NCI-H226 (cell line): ENCODE results near the gene DUOX1.

Experiments
- DNase-seq: peaks from one replicate; pipeline ENCODE4 v3.0.0-alpha.2; 2015

The DUOX1 gene

GRCh38 chr15:45106002-45106790 is 23.6 kb upstream of the DUOX1 start:
- no peak for DNase-seq

DNA sequence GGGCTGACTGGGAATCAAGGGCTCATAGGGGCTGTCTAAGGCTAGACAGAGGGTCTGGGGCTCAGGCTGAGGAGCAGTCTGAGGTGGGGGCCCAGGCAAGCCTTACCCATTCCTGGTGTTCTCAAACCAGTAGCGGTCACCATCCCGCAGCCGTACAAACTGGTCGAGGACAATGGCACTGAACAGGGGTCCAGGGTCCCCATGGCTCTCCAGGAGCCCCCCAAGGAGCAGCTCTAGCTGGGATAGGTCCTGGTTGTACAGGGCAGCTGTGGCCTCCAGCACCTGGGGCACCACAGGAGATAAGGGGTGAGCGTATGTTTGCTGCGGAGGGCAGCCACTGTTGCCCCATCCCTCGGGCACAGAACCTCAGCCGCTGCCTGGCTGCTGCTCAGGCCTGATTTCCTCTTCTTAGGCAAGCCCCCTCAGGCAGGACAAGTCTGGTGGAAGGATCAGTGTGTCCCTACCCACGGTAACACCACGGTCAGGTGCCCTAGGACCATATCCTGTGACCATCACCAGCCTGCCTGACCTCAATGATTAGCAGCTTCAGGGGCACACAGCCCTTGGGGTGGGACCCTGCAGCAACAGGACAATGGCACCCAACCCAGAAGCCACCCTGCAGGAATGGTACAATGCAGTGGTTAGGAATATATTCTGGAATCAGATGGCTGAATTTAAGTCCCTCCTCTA is 21.7 kb upstream of the DUOX1 start:
- DNase-seq, result no peak

GRCh38 chr15:45110256-45110820 is 19.5 kb upstream of the DUOX1 start:
- no peak for DNase-seq

- no peak for DNase-seq
Observed at GRCh38 chr15:45111390-45112142, 18.2 kb upstream of the DUOX1 start.

GRCh38 chr15:45112143-45112590 is 17.6 kb upstream of the DUOX1 start:
- no peak for DNase-seq

GRCh38 chr15:45112591-45113379 is 17.0 kb upstream of the DUOX1 start:
- no peak for DNase-seq

DNA sequence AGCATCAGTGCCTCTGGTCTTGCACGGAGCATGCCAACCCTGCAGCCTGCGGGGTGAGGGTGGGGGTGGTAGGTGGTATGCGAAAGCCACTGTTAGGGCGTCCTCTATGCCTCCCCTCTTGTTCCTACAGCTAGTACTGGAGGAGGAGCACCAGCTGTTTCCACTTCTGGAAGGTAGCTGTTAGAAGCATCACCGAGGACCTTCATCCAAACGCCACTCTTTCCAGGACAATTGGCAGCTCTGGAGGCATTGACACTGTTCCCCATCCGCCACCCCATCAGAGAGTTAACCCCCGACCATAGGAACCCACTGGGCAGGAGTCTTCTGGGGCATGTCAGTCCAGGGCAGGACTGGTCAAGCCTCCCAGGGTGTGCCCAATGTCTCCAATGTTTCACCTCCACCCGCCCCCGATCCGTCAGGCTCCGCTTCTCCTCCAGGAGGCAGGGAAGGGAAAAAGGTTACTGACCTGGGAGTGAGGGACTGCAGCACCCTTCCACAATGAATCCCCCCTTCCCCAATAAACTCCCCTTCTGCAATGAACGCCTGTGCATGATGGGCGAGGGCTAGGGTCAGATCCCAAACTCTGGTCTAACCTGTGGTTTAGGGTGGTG is 16.3 kb upstream of the DUOX1 start:
- DNase-seq, result no peak

GRCh38 chr15:45114076-45114750 is 15.6 kb upstream of the DUOX1 start, which contains the start of the genes DUOX2 and DUOXA2:
Gene DUOX2, minus strand, starts transcription at chr15:45114172. Its CDS starts 761 bp downstream, at chr15:45113411.
Gene DUOXA2, plus strand, starts transcription at chr15:45114326. Its CDS starts 280 bp downstream, at chr15:45114606.
- no peak for DNase-seq

DNA sequence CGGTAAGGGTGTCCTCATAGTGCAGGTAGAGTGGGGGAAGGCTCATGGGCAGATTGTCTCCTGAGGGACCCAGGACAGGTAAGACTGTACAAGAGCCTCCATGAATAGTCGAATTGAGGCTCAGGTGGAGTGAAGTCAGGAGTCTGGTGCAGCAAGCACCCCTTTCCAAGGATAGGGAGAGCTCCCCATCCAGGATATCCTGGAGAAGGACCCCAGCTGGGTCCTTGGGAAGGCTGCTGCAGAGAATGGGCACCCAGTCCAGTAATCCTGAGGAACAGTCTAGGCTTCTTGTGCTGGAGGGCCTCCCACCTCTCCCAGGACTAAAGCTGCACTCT is 15.1 kb upstream of the DUOX1 start:
- DNase-seq, result no peak

GRCh38 chr15:45115312-45115820 is 14.4 kb upstream of the DUOX1 start:
- DNase-seq, result no peak

GRCh38 chr15:45116006-45116481 is 13.8 kb upstream of the DUOX1 start:
- DNase-seq, result no peak

DNA sequence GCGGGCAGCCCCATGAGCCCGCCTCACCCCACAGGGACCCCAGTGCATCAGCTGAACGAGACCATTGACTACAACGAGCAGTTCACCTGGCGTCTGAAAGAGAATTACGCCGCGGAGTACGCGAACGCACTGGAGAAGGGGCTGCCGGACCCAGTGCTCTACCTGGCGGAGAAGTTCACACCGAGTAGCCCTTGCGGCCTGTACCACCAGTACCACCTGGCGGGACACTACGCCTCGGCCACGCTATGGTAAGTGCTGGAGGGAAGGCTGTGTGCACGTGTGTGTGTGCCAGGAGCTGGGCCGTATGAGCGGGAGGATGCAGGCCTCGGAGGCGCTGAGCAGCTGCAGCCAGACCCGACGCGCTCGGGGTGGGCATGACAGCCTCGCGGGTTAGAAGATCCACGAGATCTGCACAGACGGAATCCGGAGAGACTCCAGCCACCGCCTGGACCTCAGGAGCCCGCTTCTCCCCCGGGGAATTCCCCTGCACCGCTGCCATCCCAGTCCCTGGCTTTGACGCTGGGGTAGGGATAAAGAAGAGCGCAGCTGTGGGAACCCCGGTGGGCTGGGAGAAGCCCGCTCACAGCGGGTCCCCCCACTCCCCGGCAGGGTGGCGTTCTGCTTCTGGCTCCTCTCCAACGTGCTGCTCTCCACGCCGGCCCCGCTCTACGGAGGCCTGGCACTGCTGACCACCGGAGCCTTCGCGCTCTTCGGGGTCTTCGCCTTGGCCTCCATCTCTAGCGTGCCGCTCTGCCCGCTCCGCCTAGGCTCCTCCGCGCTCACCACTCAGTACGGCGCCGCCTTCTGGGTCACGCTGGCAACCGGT is 13.1 kb upstream of the DUOX1 start:
- no peak for DNase-seq

- DNase-seq, result no peak
Observed at GRCh38 chr15:45117308-45118130, 12.3 kb upstream of the DUOX1 start.

- DNase-seq, result peak; percentile 67
Observed at GRCh38 chr15:45118131-45118588, 11.6 kb upstream of the DUOX1 start.

DNA sequence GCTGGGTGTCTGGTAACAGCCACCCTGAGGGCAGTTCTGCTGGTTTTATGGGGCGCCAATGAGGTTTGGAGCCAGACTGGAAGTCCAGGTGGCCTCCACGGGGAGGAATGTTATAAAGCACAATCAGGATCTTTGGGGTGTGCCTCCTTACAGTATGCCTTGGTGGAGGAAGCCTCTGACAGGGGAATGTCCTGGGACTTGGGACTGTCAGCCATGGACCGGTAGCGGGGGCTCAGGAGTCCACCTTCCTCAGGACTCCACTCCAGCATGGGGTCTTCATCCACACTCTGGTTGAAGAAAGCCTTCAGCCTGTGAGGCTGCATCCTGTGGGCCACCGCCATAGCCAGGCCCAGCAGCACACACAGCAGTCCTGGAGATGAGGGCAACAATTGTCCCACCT is 10.8 kb upstream of the DUOX1 start:
- DNase-seq, result no peak

GRCh38 chr15:45120081-45120972 is 9.5 kb upstream of the DUOX1 start:
- DNase-seq, result no peak

DNA sequence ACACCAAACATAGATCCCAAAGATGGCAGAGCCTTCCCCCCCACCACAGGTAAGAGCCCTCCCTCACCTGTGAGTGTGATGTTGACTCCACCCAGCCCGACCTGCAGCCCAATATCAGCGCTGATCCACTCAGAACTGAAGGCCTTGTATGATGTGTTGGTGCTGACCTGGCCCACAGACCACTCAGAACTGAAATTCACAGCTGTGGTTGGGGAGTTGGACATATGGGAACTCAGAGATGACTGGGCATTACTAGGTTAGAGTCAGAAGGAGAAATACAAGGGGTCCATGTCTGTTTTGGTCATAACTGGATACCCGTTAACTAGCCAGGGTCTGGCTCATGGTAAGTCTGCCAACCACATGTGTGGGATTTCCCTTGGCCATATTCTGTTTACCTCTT is 8.8 kb upstream of the DUOX1 start:
- DNase-seq, result no peak
